CD14-positive monocyte (primary cell): Measurements from ENCODE around the gene GSK3A. TPM values are rescaled to one million over a fixed set of nuclear protein-coding genes. Genes with fewer than 3 reads are reported as not detected.

Experiments
- DNase-seq, 3 donors: peaks; one replicate each; pipeline ENCODE4 v3.0.0-alpha.2; 2011 to 2022
- H2AFZ ChIP-seq: 2 replicates; pipeline ENCODE4 v1.6.0; 2012; ENCODE audit warnings: mild to moderate bottlenecking, low read depth, low read length, inconsistent platforms; ENCODE audit not compliant: insufficient read depth, poor library complexity, severe bottlenecking
- H3K27ac ChIP-seq, 2 donors: 1 replicate in 1 of 2; 2 replicates in 1 of 2; pipeline ENCODE4 v1.5.1; 2012 to 2013; ENCODE audit warnings: low read length in 2 of 2, control low read depth in 1 of 2, inconsistent platforms in 1 of 2, low read depth in 1 of 2, mild to moderate bottlenecking in 1 of 2
- H3K27me3 ChIP-seq, 2 donors: one replicate each; pipeline versions ENCODE4 v1.6.0 to v1.6.1; 2011 to 2013; ENCODE audit warnings: low read length in 2 of 2; ENCODE audit not compliant: control insufficient read depth in 2 of 2, insufficient read depth in 2 of 2
- H3K36me3 ChIP-seq, 2 donors: replicated peaks in 1 of 2; 1 replicate in 1 of 2; 2 replicates in 1 of 2; pipeline versions ENCODE4 v1.5.1 to v1.6.1; 2012 to 2013; ENCODE audit warnings: low read length in 2 of 2, control low read depth in 1 of 2, inconsistent platforms in 1 of 2, mild to moderate bottlenecking in 1 of 2; ENCODE audit not compliant: insufficient read depth in 2 of 2, control insufficient read depth in 1 of 2
- H3K4me1 ChIP-seq, 2 donors: 1 replicate in 1 of 2; 2 replicates in 1 of 2; pipeline versions ENCODE4 v1.5.1 to v1.6.1; 2012 to 2013; ENCODE audit warnings: low read length in 2 of 2, control low read depth in 1 of 2, inconsistent platforms in 1 of 2, mild to moderate bottlenecking in 1 of 2, moderate library complexity in 1 of 2; ENCODE audit not compliant: insufficient read depth in 2 of 2, control insufficient read depth in 1 of 2
- H3K4me2 ChIP-seq: replicated peaks from 2 replicates; pipeline ENCODE3; 2012; ENCODE audit warnings: low read length, moderate library complexity, mild to moderate bottlenecking; ENCODE audit not compliant: poor library complexity, severe bottlenecking; ENCODE audit errors: extremely low read depth
- H3K4me3 ChIP-seq, 3 experiments: fragments of 200-600 bp in 1 of 3; sonication (generic) in 1 of 3; replicated peaks in 1 of 3; 1 replicate in 2 of 3; 2 replicates in 1 of 3; pipeline ENCODE4 v1.5.1; 2011 to 2013; ENCODE audit warnings: low read length in 3 of 3, mild to moderate bottlenecking in 3 of 3, control low read depth in 2 of 3, low read depth in 2 of 3, inconsistent platforms in 1 of 3, moderate library complexity in 1 of 3
- H3K79me2 ChIP-seq: 2 replicates; pipeline ENCODE4 v1.6.0; 2012; ENCODE audit warnings: mild to moderate bottlenecking, control low read depth, inconsistent platforms, low read length, moderate library complexity; ENCODE audit not compliant: insufficient read depth
- H3K9ac ChIP-seq: 2 replicates; pipeline ENCODE4 v1.6.0; 2017; ENCODE audit warnings: low read length, mild to moderate bottlenecking; ENCODE audit not compliant: insufficient read depth, poor library complexity, severe bottlenecking
- H3K9me3 ChIP-seq, 2 donors: replicated peaks in 1 of 2; 1 replicate in 1 of 2; 2 replicates in 1 of 2; pipeline versions ENCODE4 v1.5.1 to v1.6.1; 2012 to 2013; ENCODE audit warnings: low read length in 2 of 2, control low read depth in 1 of 2; ENCODE audit not compliant: control insufficient read depth in 1 of 2, insufficient read depth in 1 of 2
- H4K20me1 ChIP-seq: 2 replicates; pipeline ENCODE4 v1.6.0; 2012; ENCODE audit warnings: mild to moderate bottlenecking, low read length, control low read depth, moderate library complexity; ENCODE audit not compliant: insufficient read depth
- H3K27ac Mint-ChIP-seq, 7 donors: one replicate each; pipeline ENCODE4 v1.8.0; 2020; ENCODE audit warnings: mild to moderate bottlenecking in 7 of 7, mixed read lengths in 7 of 7, moderate library complexity in 6 of 7, inconsistent platforms in 2 of 7
- H3K27me3 Mint-ChIP-seq, 3 donors: one replicate each; pipeline ENCODE4 v1.8.0; 2021 to 2022; ENCODE audit warnings: low read depth in 3 of 3, mild to moderate bottlenecking in 3 of 3, mixed read lengths in 3 of 3, moderate library complexity in 3 of 3, inconsistent platforms in 1 of 3
- H3K36me3 Mint-ChIP-seq, 2 donors: one replicate each; pipeline ENCODE4 v1.8.0; 2020; ENCODE audit warnings: mixed read lengths in 2 of 2, inconsistent platforms in 1 of 2, mild to moderate bottlenecking in 1 of 2
- H3K4me1 Mint-ChIP-seq: one replicate; pipeline ENCODE4 v1.8.0; 2020; ENCODE audit warnings: mild to moderate bottlenecking, mixed read lengths
- H3K4me3 Mint-ChIP-seq, 2 donors: one replicate each; pipeline ENCODE4 v1.8.0; 2020; ENCODE audit warnings: mild to moderate bottlenecking in 2 of 2, mixed read lengths in 2 of 2, moderate library complexity in 1 of 2
- H3K9me3 Mint-ChIP-seq, 7 donors: one replicate each; pipeline ENCODE4 v1.8.0; 2020 to 2022; ENCODE audit warnings: mixed read lengths in 7 of 7, mild to moderate bottlenecking in 6 of 7, moderate library complexity in 6 of 7, inconsistent platforms in 2 of 7
- WGBS: methylation state at CpG from one replicate; pipeline ENCODE4 v1.1.5; 2013; ENCODE audit warnings: missing lambda C conversion rate; ENCODE audit not compliant: insufficient coverage; 5-methylcytosine and 5-hydroxymethylcytosine counted together
- intact Hi-C, 2 donors: fragments of 100-400 bp; cut with micrococcal nuclease; formaldehyde crosslinking; loops; one replicate each; pipeline versions ENCODE4 v1.15.0 to v1.15.1; 2023
- polyA plus RNA-seq, 3 donors: library from polyadenylated mRNA; depleted of rRNA in 1 of 3; unstranded in 2 of 3; stranded (reverse) in 1 of 3; fragments of 300-500 nt in 2 of 3; fragments of >200 nt in 1 of 3; fragmentation: Illumina TruSeq in 2 of 3; gene quantifications; 1 replicate in 2 of 3; 2 replicates in 1 of 3; pipeline ENCODE4 v1.2.3, GENCODE V29; 2012 to 2021
- TF ChIP-seq, protein P1 (sequence below): fragments of 200-600 bp; IDR thresholded peaks from one replicate; pipeline ENCODE4 v1.8.0; 2022; ENCODE audit warnings: antibody characterized with exemption, mild to moderate bottlenecking

GSK3A gene
- polyA plus RNA-seq, 3 donors = 12.3 to 47.2 (median 14.9) TPM

- Histone ChIP-seq H3K79me2 (peaks cover 69% of the 10 kb centered on the region), H3K36me3 (peaks cover 5 to 9% of the 10 kb centered on the region in 2 donors), H3K27ac (peak overlapping the region in 1 of 2 donors; percentile 89), H3K27me3 (no peaks in the 10 kb centered on the region), H3K4me3 (peak overlapping the region in 1 of 3 experiments; percentile 76), H3K9ac (no peak overlapping the region), H4K20me1 (peaks cover 60% of the 10 kb centered on the region), H3K4me2 (peak overlapping the region; percentile 79), H3K9me3 (no peaks in the 10 kb centered on the region), H3K4me1 (peaks cover 61 to 83% of the 10 kb centered on the region in 2 donors), H2AFZ (no peak overlapping the region)
- Mint-ChIP-seq H3K27ac (peak overlapping the region in 5 of 7 donors; percentile 19 to 90 (median 45)), H3K36me3 (peaks cover 11 to 16% of the 10 kb centered on the region in 2 donors), H3K4me1 (peaks cover 43% of the 10 kb centered on the region), H3K27me3 (peaks cover 0 to 3% (median 2%) of the 10 kb centered on the region in 3 donors), H3K4me3 (peak overlapping the region; percentile 53 to 64), H3K9me3 (no peaks in the 10 kb centered on the region)
- 36% methylated on average over 6 of the region's 7 CpGs for WGBS
- TF ChIP-seq, protein P1, sequence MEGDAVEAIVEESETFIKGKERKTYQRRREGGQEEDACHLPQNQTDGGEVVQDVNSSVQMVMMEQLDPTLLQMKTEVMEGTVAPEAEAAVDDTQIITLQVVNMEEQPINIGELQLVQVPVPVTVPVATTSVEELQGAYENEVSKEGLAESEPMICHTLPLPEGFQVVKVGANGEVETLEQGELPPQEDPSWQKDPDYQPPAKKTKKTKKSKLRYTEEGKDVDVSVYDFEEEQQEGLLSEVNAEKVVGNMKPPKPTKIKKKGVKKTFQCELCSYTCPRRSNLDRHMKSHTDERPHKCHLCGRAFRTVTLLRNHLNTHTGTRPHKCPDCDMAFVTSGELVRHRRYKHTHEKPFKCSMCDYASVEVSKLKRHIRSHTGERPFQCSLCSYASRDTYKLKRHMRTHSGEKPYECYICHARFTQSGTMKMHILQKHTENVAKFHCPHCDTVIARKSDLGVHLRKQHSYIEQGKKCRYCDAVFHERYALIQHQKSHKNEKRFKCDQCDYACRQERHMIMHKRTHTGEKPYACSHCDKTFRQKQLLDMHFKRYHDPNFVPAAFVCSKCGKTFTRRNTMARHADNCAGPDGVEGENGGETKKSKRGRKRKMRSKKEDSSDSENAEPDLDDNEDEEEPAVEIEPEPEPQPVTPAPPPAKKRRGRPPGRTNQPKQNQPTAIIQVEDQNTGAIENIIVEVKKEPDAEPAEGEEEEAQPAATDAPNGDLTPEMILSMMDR = no peak
- intact Hi-C loops = loop anchor here (2.0 to 10.0 kb wide), 6 partner anchors 13 to 150 kb away; partner anchors contain the start of genes CIC (in 2 of the 2), GSK3A (in 2 of the 2) and POU2F2 (in 2 of the 2)
- peak in 1 of 3 donors; percentile 14 for DNase-seq
Measured at GRCh38 chr19:42281827-42282762, 39.7 kb upstream of the GSK3A start.

GRCh38 chr19:42281146-42281826, 38.9 kb upstream of the GSK3A start:
- peak overlapping the region in 2 of 7 donors; percentile 73 to 90 for H3K27ac Mint-ChIP-seq
- Histone ChIP-seq H4K20me1 (peaks cover 62% of the 10 kb centered on the region), H3K27me3 (no peaks in the 10 kb centered on the region), H3K4me3 (peak overlapping the region in 1 of 3 experiments; percentile 61), H3K79me2 (peaks cover 72% of the 10 kb centered on the region), H3K9ac (no peak overlapping the region), H3K4me2 (peak overlapping the region; percentile 79), H3K27ac (no peak overlapping the region), H3K4me1 (peaks cover 57 to 81% of the 10 kb centered on the region in 2 donors), H3K36me3 (peaks cover 4 to 17% of the 10 kb centered on the region in 2 donors), H2AFZ (no peak overlapping the region), H3K9me3 (no peaks in the 10 kb centered on the region)
- H3K9me3 Mint-ChIP-seq = no peaks in the 10 kb centered on the region
- intact Hi-C loops = loop anchor here (5.0 to 10.0 kb wide), 5 partner anchors 39 to 149 kb away; partner anchors contain the start of genes GSK3A (in 2 of the 2) and POU2F2 (in 2 of the 2)
- WGBS = 0% methylated on average over 17 of the region's 25 CpGs
- TF ChIP-seq, protein P1 = no peak
- H3K4me3 Mint-ChIP-seq = peak overlapping the region; percentile 64 to 78
- DNase-seq = peak in 1 of 3 donors; percentile 4
- H3K27me3 Mint-ChIP-seq = peaks cover 0 to 4% (median 2%) of the 10 kb centered on the region in 3 donors
- H3K4me1 Mint-ChIP-seq = peaks cover 42% of the 10 kb centered on the region
- H3K36me3 Mint-ChIP-seq = peaks cover 12 to 17% of the 10 kb centered on the region in 2 donors
